Mononuclear cell (primary cell): ENCODE measurements around the gene MMP25. TPM values are rescaled to one million over a fixed set of nuclear protein-coding genes. Genes with fewer than 3 reads are reported as not detected.

Experiments used
- H3K27me3 ChIP-seq: 2 replicates; pipeline ENCODE4 v1.6.0; 2011; ENCODE audit warnings: low read length, control low read depth; ENCODE audit not compliant: insufficient read depth
- H3K4me1 ChIP-seq: 2 replicates; pipeline ENCODE4 v1.5.1; 2011; ENCODE audit warnings: mild to moderate bottlenecking, low read length, control low read depth; ENCODE audit not compliant: insufficient read depth
- H3K4me3 ChIP-seq: 2 replicates; pipeline ENCODE4 v1.5.1; 2011; ENCODE audit warnings: mild to moderate bottlenecking, low read length, moderate library complexity
- H3K9me3 ChIP-seq: 2 replicates; pipeline ENCODE4 v1.5.1; 2011; ENCODE audit warnings: low read depth, mild to moderate bottlenecking, control low read depth, low read length
- total RNA-seq: library from RNA; depleted of rRNA; stranded (reverse); fragments of >200 nt; gene quantifications from one replicate; pipeline ENCODE4 v1.2.3, GENCODE V29; 2012

MMP25 gene
- total RNA-seq, 1 donor: 1.7 TPM

DNA sequence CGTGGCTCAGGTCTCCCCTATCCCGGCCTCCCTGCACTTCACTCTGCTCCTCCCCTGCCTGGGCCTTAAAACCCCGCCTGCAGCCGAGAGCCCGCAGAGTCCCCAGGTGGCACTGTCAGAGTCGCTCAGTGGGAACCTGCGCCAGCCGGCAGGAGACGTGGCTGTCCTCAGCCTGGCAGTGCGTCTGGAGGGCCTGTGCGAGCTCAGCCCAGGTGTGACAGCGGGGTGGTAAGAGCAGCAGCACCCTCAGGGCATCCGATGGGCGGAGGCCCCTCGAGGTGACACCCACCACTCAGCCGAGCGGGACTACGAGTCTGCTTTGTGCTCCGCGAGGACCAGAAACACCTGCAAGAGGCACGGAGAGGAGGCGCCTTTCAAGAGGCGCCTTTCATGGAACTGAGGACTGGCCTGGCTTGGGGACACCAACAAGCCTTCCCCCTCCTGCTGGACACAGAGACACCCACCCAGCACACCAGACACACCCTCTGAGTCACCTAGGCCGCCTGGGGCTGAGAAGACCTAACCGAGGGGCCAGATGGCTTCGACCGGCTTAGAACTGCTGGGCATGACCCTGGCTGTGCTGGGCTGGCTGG, 33.4 kb upstream of the MMP25 start, which contains the start of gene CLDN9:
TSS of gene CLDN9 (plus strand) at position 96 of the 593 bp plus-strand sequence. CDS start at position 536, 440 bp downstream.
- peaks cover 19% of the 10 kb centered on the region for H3K4me1 ChIP-seq
- H3K27me3 ChIP-seq: peaks cover under 1% of the 10 kb centered on the region
- H3K4me3 ChIP-seq: no peak within 1 kb of the TSS
- H3K9me3 ChIP-seq: no peaks in the 10 kb centered on the region

DNA sequence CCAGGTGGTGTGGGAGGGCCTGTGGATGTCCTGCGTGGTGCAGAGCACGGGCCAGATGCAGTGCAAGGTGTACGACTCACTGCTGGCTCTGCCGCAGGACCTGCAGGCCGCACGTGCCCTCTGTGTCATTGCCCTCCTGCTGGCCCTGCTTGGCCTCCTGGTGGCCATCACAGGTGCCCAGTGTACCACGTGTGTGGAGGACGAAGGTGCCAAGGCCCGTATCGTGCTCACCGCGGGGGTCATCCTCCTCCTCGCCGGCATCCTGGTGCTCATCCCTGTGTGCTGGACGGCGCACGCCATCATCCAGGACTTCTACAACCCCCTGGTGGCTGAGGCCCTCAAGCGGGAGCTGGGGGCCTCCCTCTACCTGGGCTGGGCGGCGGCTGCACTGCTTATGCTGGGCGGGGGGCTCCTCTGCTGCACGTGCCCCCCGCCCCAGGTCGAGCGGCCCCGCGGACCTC, 32.8 kb upstream of the MMP25 start:
- Histone ChIP-seq H3K27me3 (peaks cover 4% of the 10 kb centered on the region), H3K4me3 (no peak overlapping the region), H3K9me3 (no peaks in the 10 kb centered on the region), H3K4me1 (peaks cover 19% of the 10 kb centered on the region)

DNA sequence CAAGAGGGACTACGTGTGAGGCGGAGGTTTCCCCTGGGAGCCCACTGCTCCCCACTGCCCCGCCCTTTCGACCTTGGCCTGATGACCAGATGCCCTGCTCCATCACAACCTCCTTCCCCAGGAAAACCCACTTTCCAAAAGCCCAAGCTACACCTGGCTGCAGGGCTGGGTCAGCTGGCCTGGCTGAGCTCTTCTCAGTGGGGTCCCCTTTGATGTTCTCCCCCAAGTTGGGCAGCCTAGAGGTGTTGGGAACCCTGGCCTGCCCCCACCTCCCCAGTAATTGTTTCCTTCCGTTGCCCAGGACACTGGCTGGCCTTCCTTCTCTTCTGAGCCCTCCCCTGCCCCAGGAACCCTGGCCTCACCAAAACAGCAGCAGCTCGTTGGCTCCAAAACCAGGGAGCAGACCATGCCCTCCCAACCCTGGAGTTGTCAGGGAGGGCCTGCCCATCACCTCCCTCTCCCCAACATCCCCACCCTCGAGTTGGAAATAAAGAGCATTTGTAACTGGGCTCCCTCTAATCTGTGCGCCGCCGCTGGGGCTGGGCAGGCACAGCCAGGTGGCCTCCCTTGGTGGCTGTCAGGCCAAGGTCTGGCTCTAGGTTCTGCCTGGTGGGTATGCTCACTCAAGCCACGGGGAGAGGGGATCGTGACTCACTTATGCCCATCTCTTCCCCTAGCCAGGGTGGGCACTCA, 32.2 kb upstream of the MMP25 start:
- Histone ChIP-seq H3K27me3 (peaks cover 6% of the 10 kb centered on the region), H3K4me1 (peaks cover 16% of the 10 kb centered on the region), H3K4me3 (no peak overlapping the region), H3K9me3 (no peaks in the 10 kb centered on the region)

DNA sequence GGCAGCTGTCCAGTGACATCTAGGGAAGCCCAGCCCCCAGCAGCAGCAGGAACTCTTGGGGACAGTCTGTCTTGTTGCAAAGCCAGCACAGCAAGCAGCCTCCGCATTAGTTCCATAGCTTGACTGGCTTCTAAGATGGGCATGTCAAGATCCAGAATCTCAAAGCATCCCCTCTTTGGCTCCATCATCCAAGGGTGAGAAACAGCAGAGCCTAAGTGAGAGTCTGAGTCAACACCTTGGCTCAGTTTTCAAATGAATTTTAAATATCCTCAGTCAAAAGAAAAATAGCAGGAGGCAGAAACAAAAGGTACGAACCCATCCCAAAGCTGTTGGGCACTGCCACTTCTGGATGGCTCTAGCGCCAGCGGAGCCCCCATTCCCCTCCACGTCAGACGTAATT, 31.4 kb upstream of the MMP25 start:
- peaks cover 18% of the 10 kb centered on the region for H3K4me1 ChIP-seq
- no peak overlapping the region for H3K4me3 ChIP-seq
- H3K27me3 ChIP-seq: peaks cover 6% of the 10 kb centered on the region

DNA sequence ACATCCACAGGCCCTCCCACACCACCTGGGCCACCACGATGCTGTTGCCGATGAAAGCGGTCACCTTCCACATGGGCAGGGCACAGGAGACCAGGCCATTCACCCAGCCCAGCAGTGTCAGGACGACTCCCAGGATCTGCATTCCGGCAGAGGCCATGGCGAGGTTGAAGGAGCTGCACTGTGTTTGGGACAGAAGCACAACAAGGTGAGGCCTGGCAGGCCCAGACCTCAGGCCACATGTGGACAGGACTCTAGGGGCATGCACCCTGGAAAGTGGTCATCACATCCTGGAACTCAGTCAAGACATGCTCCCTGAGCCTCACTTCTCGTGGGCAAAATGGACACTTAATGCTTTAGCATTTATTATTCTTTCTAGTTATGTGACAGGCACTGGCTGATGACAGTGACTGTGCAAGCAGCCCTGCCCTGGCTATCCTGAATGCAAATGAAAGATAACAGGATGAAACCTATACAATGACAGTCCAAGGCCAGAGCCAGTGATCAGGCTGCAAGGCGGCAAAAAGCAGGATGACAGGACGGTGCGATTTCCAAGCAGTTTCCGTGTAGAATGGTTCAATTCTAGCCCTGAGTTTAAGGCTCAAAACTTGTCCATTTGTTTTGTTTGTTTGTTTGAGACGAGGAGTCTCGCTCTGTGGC, 30.4 kb upstream of the MMP25 start:
- Histone ChIP-seq H3K4me3 (no peak overlapping the region), H3K9me3 (no peaks in the 10 kb centered on the region), H3K27me3 (peaks cover 6% of the 10 kb centered on the region), H3K4me1 (peaks cover 27% of the 10 kb centered on the region)

More for the DNA sequence above, 31.4 kb upstream of the MMP25 start:
- H3K9me3 ChIP-seq: no peaks in the 10 kb centered on the region

DNA sequence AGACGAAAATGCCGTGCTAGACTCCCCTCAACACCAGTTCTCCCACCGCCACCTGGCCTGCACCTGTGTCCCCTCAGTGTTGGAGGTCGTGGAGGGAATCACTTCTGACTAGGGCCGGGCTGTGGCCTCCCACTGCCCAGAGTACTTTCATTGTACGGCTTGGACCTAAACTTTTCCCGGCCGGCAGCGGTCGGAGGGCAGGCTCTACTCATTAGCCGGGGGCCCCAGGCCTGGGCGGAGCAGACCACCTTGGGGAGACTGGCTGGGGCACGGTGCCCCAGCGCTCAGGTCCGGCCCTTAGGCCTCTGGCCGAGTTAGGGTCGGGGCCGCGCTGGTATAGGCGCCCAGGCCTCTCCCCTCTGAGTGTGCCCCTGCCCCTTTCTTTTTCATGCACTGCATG, 29.0 kb upstream of the MMP25 start:
- Histone ChIP-seq H3K4me3 (no peak overlapping the region), H3K9me3 (no peaks in the 10 kb centered on the region), H3K27me3 (peaks cover 6% of the 10 kb centered on the region), H3K4me1 (peaks cover 40% of the 10 kb centered on the region)

DNA sequence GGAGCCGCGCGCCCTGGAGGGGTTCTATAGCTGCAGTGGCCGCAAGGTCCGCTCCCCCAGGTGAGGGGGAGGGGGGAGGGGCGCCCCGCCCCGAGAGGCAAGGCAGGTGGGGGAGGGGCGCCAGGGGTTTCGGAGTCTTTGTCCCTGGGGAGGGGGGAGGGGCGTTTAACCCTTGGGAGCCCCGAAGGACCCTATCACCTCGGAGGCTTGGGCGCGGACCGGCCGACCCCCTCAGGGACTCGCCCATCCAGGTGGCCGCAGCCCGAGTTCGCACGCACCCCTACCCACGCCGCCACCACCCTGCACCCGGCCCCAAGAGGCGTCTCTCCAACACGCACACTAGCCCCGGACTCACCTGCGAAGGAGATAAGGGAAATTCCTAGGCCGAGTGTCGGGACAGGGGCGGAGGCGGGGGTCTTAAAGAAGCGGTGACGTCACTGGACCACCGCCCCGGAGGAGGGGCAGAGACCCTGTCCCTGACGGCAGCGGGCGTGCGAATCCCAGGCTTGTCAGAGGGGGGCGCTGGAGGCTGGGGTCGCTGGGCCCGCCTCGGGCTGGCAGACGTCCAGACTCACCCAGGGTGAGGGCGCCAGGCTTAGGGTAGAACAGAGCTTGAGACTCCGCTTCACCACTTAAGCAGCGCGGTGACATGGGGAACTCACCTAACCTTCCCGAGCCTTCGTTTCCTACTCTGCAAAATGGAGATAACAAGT, 28.4 kb upstream of the MMP25 start, which contains the start of gene CLDN6:
TSS of gene CLDN6 (minus strand) at position 390 of the 713 bp plus-strand sequence. CDS start 2,162 bp downstream, outside the sequence.
- Histone ChIP-seq H3K27me3 (peaks cover 6% of the 10 kb centered on the region), H3K4me3 (no peak within 1 kb of the TSS), H3K4me1 (peaks cover 46% of the 10 kb centered on the region), H3K9me3 (no peaks in the 10 kb centered on the region)

DNA sequence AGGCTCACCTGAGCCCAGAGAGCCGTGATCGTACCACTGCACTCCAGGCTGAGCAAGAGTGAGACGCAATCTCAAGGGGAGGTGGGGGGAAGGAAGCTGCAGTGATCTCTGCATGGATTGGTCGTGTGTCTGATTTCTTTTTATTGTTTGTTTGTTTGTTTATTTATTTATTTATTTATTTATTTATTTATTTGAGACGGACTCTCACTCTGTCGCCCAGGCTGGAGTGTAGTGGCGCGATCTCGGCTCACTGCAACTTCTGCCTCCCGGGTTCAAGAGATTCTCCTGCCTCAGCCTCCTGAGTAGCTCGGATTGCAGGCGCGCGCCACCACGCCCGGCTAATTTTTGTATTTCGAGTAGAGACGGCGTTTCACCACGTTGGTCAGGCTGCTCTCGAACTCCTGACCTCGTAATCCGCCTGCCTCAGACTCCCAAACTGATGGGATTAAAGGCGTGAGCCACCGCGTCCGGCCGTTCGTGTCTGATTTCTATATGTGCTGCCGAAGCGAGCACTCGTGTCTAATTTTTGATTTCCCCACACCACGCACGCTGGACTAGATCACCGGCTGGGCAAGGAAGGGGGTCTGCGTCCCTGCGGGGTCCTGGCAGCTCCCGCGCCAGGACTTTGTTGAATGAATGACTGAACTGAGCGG, 26.6 kb upstream of the MMP25 start:
- H3K4me1 ChIP-seq: peaks cover 62% of the 10 kb centered on the region
- no peaks in the 10 kb centered on the region for H3K9me3 ChIP-seq
- H3K4me3 ChIP-seq: peak overlapping the region; percentile 48
- H3K27me3 ChIP-seq: peaks cover 6% of the 10 kb centered on the region

DNA sequence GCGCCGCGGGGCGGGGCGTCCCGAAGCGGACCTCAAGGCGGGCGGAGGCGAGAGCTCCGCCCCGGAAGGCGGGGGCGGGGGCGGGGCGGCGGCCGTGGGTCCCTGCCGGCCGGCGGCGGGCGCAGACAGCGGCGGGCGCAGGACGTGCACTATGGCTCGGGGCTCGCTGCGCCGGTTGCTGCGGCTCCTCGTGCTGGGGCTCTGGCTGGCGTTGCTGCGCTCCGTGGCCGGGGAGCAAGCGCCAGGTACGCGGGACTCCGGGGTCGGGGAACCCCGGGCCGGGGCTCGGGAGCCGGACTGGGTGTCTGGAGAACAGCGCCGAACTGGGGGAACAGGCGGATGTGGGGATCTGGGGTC, 26.1 kb upstream of the MMP25 start, which contains the start of gene TNFRSF12A:
TSS of gene TNFRSF12A (plus strand) at position 122 of the 357 bp plus-strand sequence. CDS start at position 152, 30 bp downstream.
- Histone ChIP-seq H3K27me3 (peaks cover 6% of the 10 kb centered on the region), H3K4me1 (peaks cover 67% of the 10 kb centered on the region), H3K4me3 (peak within 1 kb of the TSS; percentile 48), H3K9me3 (no peaks in the 10 kb centered on the region)

DNA sequence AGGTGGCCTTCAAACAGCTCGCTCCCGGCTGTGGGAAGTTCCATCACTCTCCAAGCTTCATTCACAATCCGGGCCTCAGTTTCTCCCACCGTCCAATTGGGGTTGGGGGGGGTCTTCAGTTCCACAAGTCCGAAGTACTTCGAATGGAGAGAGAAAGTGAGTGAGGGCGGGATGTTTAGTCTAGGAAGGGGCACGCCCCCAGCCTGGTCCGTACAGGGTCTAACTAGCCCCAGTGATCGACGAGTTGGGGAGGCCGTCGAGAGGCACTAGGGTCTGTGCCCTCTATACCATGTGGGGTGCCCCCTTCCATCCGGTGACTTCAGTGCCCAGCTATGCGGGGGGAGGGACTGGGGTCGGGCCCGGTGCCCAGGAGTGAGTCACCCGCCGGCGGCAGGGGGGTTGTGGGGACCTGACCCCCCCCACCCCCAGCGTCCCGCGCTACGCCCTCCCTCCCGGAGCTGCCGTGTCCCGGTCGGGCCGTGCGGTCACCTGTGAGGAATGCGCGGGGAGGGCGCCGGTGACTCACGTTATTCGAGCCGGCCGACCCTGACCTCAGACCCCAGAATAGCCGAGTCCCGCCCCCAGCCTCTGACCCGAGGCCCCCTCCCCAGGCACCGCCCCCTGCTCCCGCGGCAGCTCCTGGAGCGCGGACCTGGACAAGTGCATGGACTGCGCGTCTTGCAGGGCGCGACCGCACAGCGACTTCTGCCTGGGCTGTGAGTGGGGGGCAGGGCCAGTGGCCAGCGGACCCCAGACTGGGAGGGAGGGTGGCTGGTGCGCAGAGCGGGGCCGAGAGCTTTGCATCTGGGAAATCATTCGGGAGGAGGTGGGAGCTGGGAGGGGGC, 25.5 kb upstream of the MMP25 start:
- H3K4me1 ChIP-seq: peaks cover 69% of the 10 kb centered on the region
- peaks cover 6% of the 10 kb centered on the region for H3K27me3 ChIP-seq
- no peaks in the 10 kb centered on the region for H3K9me3 ChIP-seq
- H3K4me3 ChIP-seq: peak overlapping the region; percentile 48

DNA sequence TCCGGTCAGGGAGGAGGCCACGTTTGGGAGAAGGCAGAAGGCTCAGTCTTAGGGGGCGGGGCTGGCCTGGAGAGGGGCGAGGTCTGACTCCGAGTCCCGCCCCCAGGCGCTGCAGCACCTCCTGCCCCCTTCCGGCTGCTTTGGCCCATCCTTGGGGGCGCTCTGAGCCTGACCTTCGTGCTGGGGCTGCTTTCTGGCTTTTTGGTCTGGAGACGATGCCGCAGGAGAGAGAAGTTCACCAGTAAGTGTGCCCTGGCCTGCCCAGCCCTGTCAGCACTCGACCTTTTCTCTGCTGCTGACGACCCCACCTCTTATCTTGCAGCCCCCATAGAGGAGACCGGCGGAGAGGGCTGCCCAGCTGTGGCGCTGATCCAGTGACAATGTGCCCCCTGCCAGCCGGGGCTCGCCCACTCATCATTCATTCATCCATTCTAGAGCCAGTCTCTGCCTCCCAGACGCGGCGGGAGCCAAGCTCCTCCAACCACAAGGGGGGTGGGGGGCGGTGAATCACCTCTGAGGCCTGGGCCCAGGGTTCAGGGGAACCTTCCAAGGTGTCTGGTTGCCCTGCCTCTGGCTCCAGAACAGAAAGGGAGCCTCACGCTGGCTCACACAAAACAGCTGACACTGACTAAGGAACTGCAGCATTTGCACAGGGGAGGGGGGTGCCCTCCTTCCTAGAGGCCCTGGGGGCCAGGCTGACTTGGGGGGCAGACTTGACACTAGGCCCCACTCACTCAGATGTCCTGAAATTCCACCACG, 24.7 kb upstream of the MMP25 start:
- peak overlapping the region; percentile 48 for H3K4me3 ChIP-seq
- peaks cover 69% of the 10 kb centered on the region for H3K4me1 ChIP-seq
- no peaks in the 10 kb centered on the region for H3K9me3 ChIP-seq
- H3K27me3 ChIP-seq: peaks cover 6% of the 10 kb centered on the region

DNA sequence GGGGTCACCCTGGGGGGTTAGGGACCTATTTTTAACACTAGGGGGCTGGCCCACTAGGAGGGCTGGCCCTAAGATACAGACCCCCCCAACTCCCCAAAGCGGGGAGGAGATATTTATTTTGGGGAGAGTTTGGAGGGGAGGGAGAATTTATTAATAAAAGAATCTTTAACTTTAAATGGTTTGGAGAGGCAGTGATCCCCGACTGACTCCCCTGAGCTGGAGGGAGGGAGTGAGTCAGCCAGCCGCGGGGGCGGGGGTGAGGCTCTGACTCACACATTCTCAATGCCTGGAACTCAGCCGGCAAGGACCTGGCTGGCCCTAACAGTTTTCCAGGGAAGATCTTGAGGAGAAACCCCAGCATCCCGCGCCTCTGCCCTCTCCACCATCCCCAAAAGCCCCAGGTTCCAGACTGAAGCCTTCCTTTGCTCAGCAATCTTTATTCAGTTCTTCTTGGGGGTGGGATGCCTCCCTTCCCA, 24.1 kb upstream of the MMP25 start:
- H3K4me3 ChIP-seq: no peak overlapping the region
- H3K9me3 ChIP-seq: no peaks in the 10 kb centered on the region
- peaks cover 69% of the 10 kb centered on the region for H3K4me1 ChIP-seq
- peaks cover 6% of the 10 kb centered on the region for H3K27me3 ChIP-seq
